HUES48 (cell line): Measurements from ENCODE around the gene SLC22A5.

Experiments
- H3K27ac ChIP-seq: one replicate; pipeline ENCODE4 v1.7.0; 2013; ENCODE audit warnings: low read depth, low read length, inconsistent platforms
- H3K27me3 ChIP-seq: 2 replicates; pipeline ENCODE4 v1.6.1; 2013; ENCODE audit warnings: mild to moderate bottlenecking, low read length; ENCODE audit not compliant: control insufficient read depth, insufficient read depth
- H3K36me3 ChIP-seq: 2 replicates; pipeline ENCODE4 v1.6.1; 2013; ENCODE audit warnings: low read length; ENCODE audit not compliant: control insufficient read depth, insufficient read depth
- H3K4me1 ChIP-seq: 2 replicates; pipeline ENCODE4 v1.6.1; 2013; ENCODE audit warnings: mild to moderate bottlenecking, low read length; ENCODE audit not compliant: control insufficient read depth, insufficient read depth
- H3K4me3 ChIP-seq: 2 replicates; pipeline ENCODE4 v1.5.1; 2013; ENCODE audit warnings: mild to moderate bottlenecking, low read depth, low read length
- H3K9ac ChIP-seq: 2 replicates; pipeline ENCODE4 v1.6.1; 2013; ENCODE audit warnings: mild to moderate bottlenecking, low read depth, low read length, moderate library complexity
- H3K9me3 ChIP-seq: 2 replicates; pipeline ENCODE4 v1.6.1; 2013; ENCODE audit warnings: low read length; ENCODE audit not compliant: control insufficient read depth, insufficient read depth

Gene SLC22A5

GRCh38 chr5:132369474-132370180, at the start of gene SLC22A5:
Gene SLC22A5 (plus strand): TSS chr5:132369710. CDS start chr5:132369973, 263 bp downstream.
- peak within 1 kb of the TSS; percentile 86 for H3K4me3 ChIP-seq
- H3K9me3 ChIP-seq = no peaks in the 10 kb centered on the region
- peak within 1 kb of the TSS; percentile 69 for H3K27ac ChIP-seq
- peak within 1 kb of the TSS; percentile 61 for H3K9ac ChIP-seq
- H3K27me3 ChIP-seq = peaks cover 12% of the 10 kb centered on the region
- H3K36me3 ChIP-seq = no peaks in the 10 kb centered on the region
- H3K4me1 ChIP-seq = peaks cover 10% of the 10 kb centered on the region; the same call in 1 of the 2 replicates

- H3K27me3 ChIP-seq = no peaks in the 10 kb centered on the region
- no peaks in the 10 kb centered on the region for H3K36me3 ChIP-seq
- no peak overlapping the region for H3K4me3 ChIP-seq
Observed at GRCh38 chr5:132319975-132320374, 49.5 kb upstream of the SLC22A5 start.

GRCh38 chr5:132321109-132321721, 48.3 kb upstream of the SLC22A5 start:
- no peaks in the 10 kb centered on the region for H3K36me3 ChIP-seq
- H3K9me3 ChIP-seq = no peaks in the 10 kb centered on the region
- no peak overlapping the region for H3K4me3 ChIP-seq
- H3K27me3 ChIP-seq = no peaks in the 10 kb centered on the region
- no peak overlapping the region for H3K9ac ChIP-seq
- peaks cover 13% of the 10 kb centered on the region for H3K4me1 ChIP-seq
- no peak overlapping the region for H3K27ac ChIP-seq

More at GRCh38 chr5:132319975-132320374, 49.5 kb upstream of the SLC22A5 start:
- H3K27ac ChIP-seq = no peak overlapping the region
- H3K9me3 ChIP-seq = no peaks in the 10 kb centered on the region
- peaks cover 13% of the 10 kb centered on the region for H3K4me1 ChIP-seq
- H3K9ac ChIP-seq = no peak overlapping the region

GRCh38 chr5:132322266-132322665, 47.2 kb upstream of the SLC22A5 start:
- Histone ChIP-seq H3K9ac (peak overlapping the region; percentile 60; the same call in 1 of the 2 replicates), H3K27ac (no peak overlapping the region), H3K9me3 (no peaks in the 10 kb centered on the region), H3K4me1 (peaks cover 13% of the 10 kb centered on the region), H3K4me3 (peak overlapping the region; percentile 35), H3K27me3 (no peaks in the 10 kb centered on the region), H3K36me3 (no peaks in the 10 kb centered on the region)

GRCh38 chr5:132323202-132323601, 46.3 kb upstream of the SLC22A5 start:
- Histone ChIP-seq H3K9ac (no peak overlapping the region), H3K27me3 (no peaks in the 10 kb centered on the region), H3K27ac (no peak overlapping the region), H3K4me3 (no peak overlapping the region), H3K4me1 (peaks cover 13% of the 10 kb centered on the region), H3K9me3 (no peaks in the 10 kb centered on the region), H3K36me3 (no peaks in the 10 kb centered on the region)

GRCh38 chr5:132325691-132326090, 43.8 kb upstream of the SLC22A5 start:
- H3K4me3 ChIP-seq = no peak overlapping the region
- H3K9ac ChIP-seq = no peak overlapping the region
- H3K36me3 ChIP-seq = no peaks in the 10 kb centered on the region
- H3K27ac ChIP-seq = no peak overlapping the region
- H3K27me3 ChIP-seq = no peaks in the 10 kb centered on the region
- no peaks in the 10 kb centered on the region for H3K9me3 ChIP-seq
- peaks cover 13% of the 10 kb centered on the region for H3K4me1 ChIP-seq

GRCh38 chr5:132327252-132327955, 42.1 kb upstream of the SLC22A5 start:
- Histone ChIP-seq H3K9ac (no peak overlapping the region), H3K36me3 (no peaks in the 10 kb centered on the region)

GRCh38 chr5:132334812-132335211, 34.7 kb upstream of the SLC22A5 start:
- Histone ChIP-seq H3K4me1 (0 out of 2 replicates have a peak, but pooled peaks cover 2% of the 10 kb centered on the region), H3K9ac (no peak overlapping the region), H3K27ac (no peak overlapping the region), H3K36me3 (no peaks in the 10 kb centered on the region), H3K9me3 (no peaks in the 10 kb centered on the region), H3K4me3 (no peak overlapping the region), H3K27me3 (no peaks in the 10 kb centered on the region)

More at GRCh38 chr5:132327252-132327955, 42.1 kb upstream of the SLC22A5 start:
- H3K9me3 ChIP-seq = no peaks in the 10 kb centered on the region
- H3K4me3 ChIP-seq = no peak overlapping the region
- peaks cover 7% of the 10 kb centered on the region for H3K4me1 ChIP-seq
- H3K27me3 ChIP-seq = no peaks in the 10 kb centered on the region
- no peak overlapping the region for H3K27ac ChIP-seq

GRCh38 chr5:132335402-132335801, 34.1 kb upstream of the SLC22A5 start:
- Histone ChIP-seq H3K27me3 (no peaks in the 10 kb centered on the region), H3K4me1 (0 out of 2 replicates have a peak, but pooled peaks cover 2% of the 10 kb centered on the region), H3K4me3 (no peak overlapping the region), H3K27ac (no peak overlapping the region), H3K36me3 (no peaks in the 10 kb centered on the region), H3K9me3 (no peaks in the 10 kb centered on the region), H3K9ac (no peak overlapping the region)

GRCh38 chr5:132339502-132339901, 30.0 kb upstream of the SLC22A5 start:
- H3K27ac ChIP-seq = no peak overlapping the region
- H3K27me3 ChIP-seq = no peaks in the 10 kb centered on the region
- H3K36me3 ChIP-seq = no peaks in the 10 kb centered on the region
- H3K4me1 ChIP-seq = 0 out of 2 replicates have a peak, but pooled peaks cover 2% of the 10 kb centered on the region
- no peaks in the 10 kb centered on the region for H3K9me3 ChIP-seq
- no peak overlapping the region for H3K4me3 ChIP-seq
- no peak overlapping the region for H3K9ac ChIP-seq
